ENCODE data around the gene ITPRIPL2. TPM values are rescaled to one million over a fixed set of nuclear protein-coding genes. Genes with fewer than 3 reads are reported as not detected.

ITPRIPL2 gene
- total RNA-seq, 1 experiment from 2014 or later, result 67.9 TPM

GRCh38 chr16:19086322-19087199, 27.2 kb upstream of the ITPRIPL2 start (continued):
- TF ChIP-seq ZNF274 (IDR thresholded peaks at IDR 0.05; ENCODE audit: low read depth, low read length) (no peak), YY1 (IDR thresholded peaks at IDR 0.05; ENCODE audit: extremely low read depth, insufficient replicate concordance, low read depth, low read length) (peak; percentile 58), MAX (IDR thresholded peaks at IDR 0.05) (peak; percentile 84), CEBPB (IDR thresholded peaks at IDR 0.05; ENCODE audit: low read depth) (peak; percentile 79), ZFX (IDR thresholded peaks at IDR 0.05) (no peak)

- Histone ChIP-seq H3K79me2 (ENCODE audit: insufficient read depth, low read length) (no peaks in the 10 kb centered on the region), H3K9me3 (ENCODE audit: control insufficient read depth in 1 of 2, insufficient read depth in 1 of 2, low read depth in 1 of 2, low read length in 2 of 2) (no peaks in the 10 kb centered on the region), H3K9me2 (ENCODE audit: insufficient read depth) (no peaks in the 10 kb centered on the region), H3K9ac (ENCODE audit: low read length) (no peak overlapping the region), H2AFZ (ENCODE audit: low read depth, low read length, poor library complexity, severe bottlenecking) (no peak overlapping the region), H3K4me2 (ENCODE audit: low read length) (no peak overlapping the region), H3K27ac (ENCODE audit: low read depth, low read length) (no peak overlapping the region), H3K27me3 (ENCODE audit: insufficient read depth, low read length) (no peaks in the 10 kb centered on the region), H3K4me1 (ENCODE audit: control insufficient read depth in 1 of 2, insufficient read depth in 2 of 2, low read length in 2 of 2) (peaks cover 14 to 34% of the 10 kb centered on the region in 2 experiments), H3K36me3 (ENCODE audit: control insufficient read depth in 1 of 2, insufficient read depth in 2 of 2, low read length in 2 of 2) (no peaks in the 10 kb centered on the region), H3K4me3 (replicated peaks in 1 of 2; ENCODE audit: low read depth in 1 of 2, low read length in 2 of 2) (no peak overlapping the region), H4K20me1 (ENCODE audit: insufficient read depth) (no peaks in the 10 kb centered on the region)
- no TSS peak for BruUV-seq (replicated peaks)
- TF ChIP-seq REST (IDR thresholded peaks at IDR 0.05; ENCODE audit: low read depth) (no peak), YY1 (IDR thresholded peaks at IDR 0.05; ENCODE audit: extremely low read depth, insufficient replicate concordance, low read depth, low read length) (no peak)
- DNase-seq (ENCODE audit: low read depth, low spot score), result no peak
- ChIA-PET POLR2A (interaction anchor here (0.8 kb wide), 1 partner anchor 19 kb away, joined by 4 read pairs; no protein-coding TSS in a partner anchor), CTCF (no interaction called here), RAD21 (ENCODE audit: low non-redundant PET in 1 of 2, low total read pairs in 2 of 2, uncharacterized antibody in 2 of 2, unreplicated experiment in 2 of 2) (no interaction called here)
- ATAC-seq, result no peak
- intact Hi-C loops (cut with micrococcal nuclease), result loop anchor here (5.0 to 10.0 kb wide), 2 partner anchors 106 to 796 kb away; partner anchors contain the start of genes GPRC5B and TMC7
Observed at GRCh38 chr16:19088341-19088916, 25.3 kb upstream of the ITPRIPL2 start.

Measured in HCT116 (cell line).